Neuronal stem cell (in vitro differentiated cells): ENCODE data around the gene TLX1.

Source experiments
- DNase-seq: peaks from one replicate; pipeline ENCODE4 v3.0.0-alpha.2; 2013; ENCODE audit warnings: low spot score
- H2AFZ ChIP-seq: one replicate; pipeline ENCODE4 v1.6.1; 2013; ENCODE audit warnings: mild to moderate bottlenecking, low read length, inconsistent platforms
- H2AK5ac ChIP-seq: 2 replicates; pipeline ENCODE4 v1.6.1; 2013; ENCODE audit warnings: low read depth, mild to moderate bottlenecking, inconsistent platforms, low read length, moderate library complexity, mixed read lengths
- H2BK120ac ChIP-seq: 2 replicates; pipeline ENCODE4 v1.6.1; 2013; ENCODE audit warnings: low read depth, mild to moderate bottlenecking, inconsistent platforms, low read length, moderate library complexity, mixed read lengths
- H2BK12ac ChIP-seq: one replicate; pipeline ENCODE4 v1.6.1; 2013; ENCODE audit warnings: low read length, inconsistent platforms
- H2BK15ac ChIP-seq: 2 replicates; pipeline ENCODE4 v1.6.1; 2013; ENCODE audit warnings: mild to moderate bottlenecking, low read length, inconsistent platforms, mixed read lengths
- H2BK5ac ChIP-seq: one replicate; pipeline ENCODE4 v1.6.1; 2013; ENCODE audit warnings: inconsistent platforms, mild to moderate bottlenecking, low read length, moderate library complexity
- H3K14ac ChIP-seq: one replicate; pipeline ENCODE4 v1.6.1; 2013; ENCODE audit warnings: low read length, inconsistent platforms
- H3K18ac ChIP-seq: 2 replicates; pipeline ENCODE4 v1.6.1; 2013; ENCODE audit warnings: low read length, inconsistent platforms
- H3K23ac ChIP-seq: 2 replicates; pipeline ENCODE4 v1.6.1; 2013; ENCODE audit warnings: low read depth, mild to moderate bottlenecking, mixed read lengths, low read length, inconsistent platforms; ENCODE audit not compliant: poor library complexity
- H3K27ac ChIP-seq: replicated peaks from 3 replicates; pipeline ENCODE4 v1.5.1; 2013; ENCODE audit warnings: low read length, inconsistent platforms
- H3K27me3 ChIP-seq, 3 experiments: 2 replicates each; pipeline ENCODE4 v1.6.1; 2013; ENCODE audit warnings: low read length in 3 of 3, mild to moderate bottlenecking in 2 of 3, inconsistent platforms in 1 of 3, low read depth in 1 of 3, mixed read lengths in 1 of 3, moderate library complexity in 1 of 3; ENCODE audit not compliant: control insufficient read depth in 3 of 3, insufficient read depth in 3 of 3
- H3K36me3 ChIP-seq, 2 donors: replicated peaks in 1 of 2; 2 replicates each; pipeline ENCODE4 v1.6.1; 2013; ENCODE audit warnings: low read length in 2 of 2; ENCODE audit not compliant: control insufficient read depth in 2 of 2, insufficient read depth in 2 of 2
- H3K4ac ChIP-seq: 2 replicates; pipeline ENCODE4 v1.6.1; 2013; ENCODE audit warnings: inconsistent platforms, mild to moderate bottlenecking, low read length, moderate library complexity
- H3K4me1 ChIP-seq, 2 donors: 1 replicate in 1 of 2; 2 replicates in 1 of 2; pipeline ENCODE4 v1.6.1; 2013; ENCODE audit warnings: low read length in 2 of 2, low read depth in 1 of 2; ENCODE audit not compliant: control insufficient read depth in 2 of 2, insufficient read depth in 1 of 2
- H3K4me2 ChIP-seq: one replicate; pipeline ENCODE4 v1.6.1; 2013; ENCODE audit warnings: mild to moderate bottlenecking, low read length, inconsistent platforms; ENCODE audit not compliant: insufficient read depth, poor library complexity, severe bottlenecking
- H3K4me3 ChIP-seq, 2 donors: 2 replicates each; pipeline ENCODE4 v1.5.1; 2013; ENCODE audit warnings: low read length in 2 of 2, mild to moderate bottlenecking in 2 of 2, inconsistent platforms in 1 of 2, moderate library complexity in 1 of 2
- H3K79me1 ChIP-seq: one replicate; pipeline ENCODE4 v1.6.1; 2013; ENCODE audit warnings: low read depth, mild to moderate bottlenecking, inconsistent platforms, low read length, moderate library complexity
- H3K9ac ChIP-seq: one replicate; pipeline ENCODE4 v1.6.1; 2013; ENCODE audit warnings: mild to moderate bottlenecking, low read depth, low read length, inconsistent platforms; ENCODE audit not compliant: poor library complexity
- H3K9me3 ChIP-seq, 2 donors: replicated peaks in 1 of 2; 2 replicates each; pipeline versions ENCODE3 to v1.6.1; 2013; ENCODE audit warnings: low read length in 2 of 2, mild to moderate bottlenecking in 2 of 2, inconsistent platforms in 1 of 2, low read depth in 1 of 2, mixed read lengths in 1 of 2, moderate library complexity in 1 of 2; ENCODE audit not compliant: control insufficient read depth in 2 of 2, insufficient read depth in 1 of 2
- H4K8ac ChIP-seq: one replicate; pipeline ENCODE4 v1.6.1; 2013; ENCODE audit warnings: low read depth, mild to moderate bottlenecking, inconsistent platforms, low read length, moderate library complexity
- H4K91ac ChIP-seq: one replicate; pipeline ENCODE4 v1.6.1; 2013; ENCODE audit warnings: low read length, low read depth, mild to moderate bottlenecking, inconsistent platforms; ENCODE audit not compliant: poor library complexity
- WGBS, 2 donors: extraction: QIAGEN DNeasy Blood & Tissue Kit; methylation state at CpG; one replicate each; pipeline ENCODE4 v1.1.7; 2013; ENCODE audit warnings: missing lambda C conversion rate in 2 of 2, mixed read lengths in 1 of 2; ENCODE audit not compliant: insufficient read length in 2 of 2, insufficient replicate concordance in 1 of 2; ENCODE audit errors: extremely low coverage in 2 of 2; 5-methylcytosine and 5-hydroxymethylcytosine counted together

TLX1 gene

DNA sequence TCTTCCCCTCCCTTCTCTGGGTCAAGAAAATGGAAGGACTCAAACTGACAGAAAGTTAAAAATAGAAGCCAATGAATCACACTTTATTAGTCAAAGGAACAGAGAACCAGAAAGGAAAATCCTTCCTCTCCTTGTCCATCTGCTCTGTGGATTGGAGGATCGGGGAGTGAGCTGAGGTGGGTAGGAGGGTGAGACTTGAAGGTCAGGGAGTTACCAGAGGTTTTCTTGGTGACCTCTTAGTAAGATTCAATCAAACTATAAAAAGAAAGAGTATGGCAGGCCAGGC lies 12.2 kb downstream of the TLX1 start:
- WGBS, 2 donors: no CpG with 5 or more reads among the region's 1 CpG
- H3K4ac ChIP-seq: no peak overlapping the region
- no peak overlapping the region for H4K8ac ChIP-seq
- H2BK12ac ChIP-seq: no peak overlapping the region
- no peak overlapping the region for H3K18ac ChIP-seq
- no peak overlapping the region for H4K91ac ChIP-seq
- H2BK120ac ChIP-seq: no peak overlapping the region
- H3K14ac ChIP-seq: no peak overlapping the region
- H3K27ac ChIP-seq: no peak overlapping the region
- no peaks in the 10 kb centered on the region for H3K79me1 ChIP-seq
- H2AK5ac ChIP-seq: no peak overlapping the region
- H3K23ac ChIP-seq: no peak overlapping the region
- no peaks in the 10 kb centered on the region for H3K9me3 ChIP-seq
- no peak overlapping the region for H3K4me3 ChIP-seq
- H2BK5ac ChIP-seq: no peak overlapping the region
- DNase-seq: no peak
- no peaks in the 10 kb centered on the region for H3K36me3 ChIP-seq
- H3K27me3 ChIP-seq: peaks cover 70 to 99% (median 98%) of the 10 kb centered on the region in 3 experiments
- H3K4me2 ChIP-seq: no peak overlapping the region
- no peak overlapping the region for H2AFZ ChIP-seq
- no peak overlapping the region for H3K9ac ChIP-seq
- H2BK15ac ChIP-seq: no peak overlapping the region
- H3K4me1 ChIP-seq: peaks cover 0 to 7% of the 10 kb centered on the region in 2 donors

DNA sequence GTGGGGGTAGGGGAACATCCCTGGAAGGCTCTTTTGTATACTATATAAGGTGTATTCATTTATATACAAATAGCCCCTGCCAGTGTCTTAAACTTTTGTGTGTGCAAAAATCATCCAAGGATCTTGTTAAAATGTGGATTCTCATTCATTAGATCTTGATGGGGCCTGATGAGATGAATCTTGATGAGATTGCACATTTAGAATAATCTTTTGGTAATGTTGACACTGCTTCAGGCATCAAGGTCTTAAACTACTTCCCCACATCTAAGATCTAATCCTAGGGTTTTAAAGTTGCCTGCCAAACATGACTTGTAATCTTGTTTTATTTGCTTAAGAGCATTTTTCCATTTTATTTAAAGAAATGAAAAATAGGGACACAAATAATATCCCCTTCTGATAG lies 13.0 kb downstream of the TLX1 start:
- peaks cover 2 to 5% of the 10 kb centered on the region in 2 donors for H3K9me3 ChIP-seq
- peaks cover 0 to 7% of the 10 kb centered on the region in 2 donors for H3K4me1 ChIP-seq
- H2BK5ac ChIP-seq: no peak overlapping the region
- no peaks in the 10 kb centered on the region for H3K79me1 ChIP-seq
- H2AFZ ChIP-seq: no peak overlapping the region
- H3K23ac ChIP-seq: no peak overlapping the region
- H3K27ac ChIP-seq: no peak overlapping the region
- H3K9ac ChIP-seq: no peak overlapping the region
- DNase-seq: no peak
- H4K91ac ChIP-seq: no peak overlapping the region
- no peak overlapping the region for H2BK12ac ChIP-seq
- H2AK5ac ChIP-seq: no peak overlapping the region
- no peak overlapping the region for H3K4me2 ChIP-seq
- H3K4me3 ChIP-seq: no peak overlapping the region
- H2BK120ac ChIP-seq: no peak overlapping the region
- H3K36me3 ChIP-seq: no peaks in the 10 kb centered on the region
- no peak overlapping the region for H4K8ac ChIP-seq
- no peak overlapping the region for H2BK15ac ChIP-seq
- no peak overlapping the region for H3K4ac ChIP-seq
- peaks cover 64 to 98% (median 97%) of the 10 kb centered on the region in 3 experiments for H3K27me3 ChIP-seq
- no peak overlapping the region for H3K14ac ChIP-seq
- no peak overlapping the region for H3K18ac ChIP-seq

DNA sequence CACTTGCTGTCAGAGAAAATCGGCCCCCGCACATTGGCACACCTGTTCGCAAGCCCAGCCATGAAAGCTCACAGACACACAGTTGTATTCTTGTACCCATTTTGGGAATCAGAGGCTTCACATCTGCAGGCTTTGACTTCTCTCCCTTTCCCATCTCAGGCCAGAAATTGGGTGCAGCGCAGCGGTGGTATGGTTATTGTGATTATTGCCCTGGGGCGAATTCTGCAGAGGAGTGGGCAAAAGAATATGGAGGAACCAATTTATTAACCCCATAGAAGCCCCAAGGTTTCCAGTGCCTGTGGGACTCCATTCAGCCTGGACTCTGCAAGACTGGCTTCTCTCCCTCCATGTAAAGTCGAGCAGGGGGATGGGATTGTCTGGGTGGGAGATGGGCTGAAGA lies 14.0 kb downstream of the TLX1 start:
- DNase-seq: no peak
- Histone ChIP-seq H3K4me3 (no peak overlapping the region), H3K14ac (no peak overlapping the region), H3K4me1 (peaks cover 0 to 7% of the 10 kb centered on the region in 2 donors), H3K4me2 (no peak overlapping the region), H3K27me3 (peaks cover 55 to 98% (median 94%) of the 10 kb centered on the region in 3 experiments), H2BK12ac (no peak overlapping the region), H3K79me1 (no peaks in the 10 kb centered on the region), H2BK15ac (no peak overlapping the region), H4K91ac (no peak overlapping the region), H3K27ac (no peak overlapping the region), H2AK5ac (no peak overlapping the region), H3K23ac (no peak overlapping the region), H2AFZ (no peak overlapping the region), H3K9me3 (peaks cover 9 to 13% of the 10 kb centered on the region in 2 donors), H4K8ac (no peak overlapping the region), H3K18ac (no peak overlapping the region), H2BK5ac (no peak overlapping the region), H3K4ac (no peak overlapping the region), H2BK120ac (no peak overlapping the region), H3K9ac (no peak overlapping the region), H3K36me3 (no peaks in the 10 kb centered on the region)
- no CpG with 5 or more reads among the region's 7 CpGs for WGBS, 2 donors

DNA sequence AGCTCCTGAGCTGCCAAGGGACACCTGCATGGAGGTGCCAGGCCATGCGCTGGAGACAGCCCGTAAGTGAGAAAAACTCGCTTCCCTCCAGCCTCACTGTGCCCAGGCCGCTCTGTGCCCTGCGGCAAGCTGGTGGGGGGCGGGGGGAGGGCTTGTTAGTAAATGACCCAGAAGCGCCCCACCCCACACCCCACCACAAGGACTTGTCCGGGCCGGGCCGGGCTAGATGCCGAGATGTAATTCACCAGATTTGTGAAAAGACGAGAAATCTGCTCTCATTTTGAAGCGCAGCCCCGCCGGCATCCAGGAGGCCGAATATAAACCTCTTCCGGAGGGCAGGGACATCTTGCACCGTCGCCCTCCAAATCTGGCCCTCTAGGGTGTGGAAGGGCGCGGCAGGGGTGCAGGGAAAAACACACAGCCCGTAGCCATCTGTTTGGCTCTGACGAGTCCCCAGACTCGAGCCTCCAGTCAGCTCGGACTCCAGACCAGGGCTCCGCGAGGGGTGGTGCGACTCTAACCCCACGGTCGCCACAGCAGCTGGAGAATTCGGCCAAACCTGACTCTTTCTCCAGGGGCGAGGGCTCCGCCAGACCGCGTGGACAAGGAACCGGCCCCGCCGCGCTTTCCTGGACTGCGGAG lies 14.8 kb downstream of the TLX1 start:
- Histone ChIP-seq H3K23ac (peak overlapping the region; percentile 23), H3K14ac (no peak overlapping the region), H2BK12ac (no peak overlapping the region), H4K91ac (no peak overlapping the region), H3K36me3 (no peaks in the 10 kb centered on the region), H3K79me1 (no peaks in the 10 kb centered on the region), H3K4me1 (peaks cover 0 to 5% of the 10 kb centered on the region in 2 donors), H3K4me2 (no peak overlapping the region), H2BK15ac (no peak overlapping the region), H2AK5ac (no peak overlapping the region), H2AFZ (peak overlapping the region; percentile 36), H3K9me3 (peaks cover 9 to 13% of the 10 kb centered on the region in 2 donors), H2BK5ac (no peak overlapping the region), H3K9ac (no peak overlapping the region), H4K8ac (no peak overlapping the region), H2BK120ac (no peak overlapping the region), H3K4me3 (no peak overlapping the region), H3K27ac (no peak overlapping the region), H3K4ac (no peak overlapping the region), H3K18ac (peak overlapping the region; percentile 36), H3K27me3 (peaks cover 48 to 96% (median 87%) of the 10 kb centered on the region in 3 experiments)
- no peak for DNase-seq
- WGBS, 2 donors: no CpG with 5 or more reads among the region's 40 CpGs
